Measurements from ENCODE around the gene UBA7.
"Not testable (repeated sequence)": the region's sequence is repeated elsewhere in the genome, so short reads cannot be mapped to it uniquely, and the experiment has no call there.

UBA7 gene

GRCh38 chr3:49781415-49782199, 32.1 kb downstream of the UBA7 start:
- no peak for DNase-seq

- not testable (repeated sequence) for DNase-seq
Measured at GRCh38 chr3:49780975-49781365, 32.8 kb downstream of the UBA7 start.

- DNase-seq: no peak
Measured at GRCh38 chr3:49780080-49780974, 33.4 kb downstream of the UBA7 start.

GRCh38 chr3:49779358-49780079, 34.2 kb downstream of the UBA7 start:
- DNase-seq: no peak

- DNase-seq: not testable (repeated sequence)
Measured at GRCh38 chr3:49776101-49776500, 37.7 kb downstream of the UBA7 start.

GRCh38 chr3:49775538-49775937, 38.2 kb downstream of the UBA7 start:
- no peak for DNase-seq

GRCh38 chr3:49772703-49773102, 41.0 kb downstream of the UBA7 start:
- DNase-seq: no peak

- no peak for DNase-seq
Measured at GRCh38 chr3:49771340-49771938, 42.3 kb downstream of the UBA7 start.

- no peak for DNase-seq
Measured at GRCh38 chr3:49769926-49770325, 43.8 kb downstream of the UBA7 start.

- no peak for DNase-seq
Measured at GRCh38 chr3:49769286-49769915, 44.4 kb downstream of the UBA7 start.

- DNase-seq: no peak
Measured at GRCh38 chr3:49763981-49764380, 49.8 kb downstream of the UBA7 start.

- no peak for DNase-seq
Measured at GRCh38 chr3:49761661-49762060, 52.1 kb downstream of the UBA7 start.

- DNase-seq: no peak
Measured at GRCh38 chr3:49759226-49759625, 54.5 kb downstream of the UBA7 start.

GRCh38 chr3:49757197-49757596, 56.6 kb downstream of the UBA7 start:
- DNase-seq: no peak

GRCh38 chr3:49756036-49756435, 57.7 kb downstream of the UBA7 start:
- no peak for DNase-seq

Measured in islet precursor cell (in vitro differentiated cells).